MCF 10A (cell line): ENCODE results near the gene NSUN3. TPM values are rescaled to one million over a fixed set of nuclear protein-coding genes. Genes with fewer than 3 reads are reported as not detected.

Experiments used
- BruUV-seq: library from RNA; stranded (reverse); fragments of 400-500 nt; replicated peaks from 2 replicates; lab custom pipeline; 2021; lab: Mats Ljungman, UMichigan
- CTCF ChIA-PET: fragments of 300-600 bp; sonication (Branson Sonifier 250); formaldehyde crosslinking; extraction: SDS; loops from one replicate; lab custom pipeline; 2021; ENCODE audit warnings: antibody characterized with exemption, inconsistent platforms; lab: Yijun Ruan, JAX
- POLR2A ChIA-PET: fragments of 300-600, 350-650 bp; sonication (Branson Sonifier 250); formaldehyde crosslinking; extraction: SDS; loops from one replicate; lab custom pipeline; 2020; ENCODE audit warnings: antibody characterized with exemption, inconsistent platforms; lab: Yijun Ruan, JAX
- DNase-seq: peaks from one replicate; pipeline ENCODE4 v3.0.0-alpha.2; 2018; ENCODE audit not compliant: unreplicated experiment
- H3K27ac Mint-ChIP-seq: one replicate; pipeline ENCODE4 v1.8.0; 2022; ENCODE audit warnings: mild to moderate bottlenecking, low read depth, mixed read lengths; ENCODE audit not compliant: unreplicated experiment
- H3K27me3 Mint-ChIP-seq: one replicate; pipeline ENCODE4 v1.8.0; 2022; ENCODE audit warnings: mixed read lengths; ENCODE audit not compliant: insufficient read depth, unreplicated experiment
- H3K36me3 Mint-ChIP-seq: one replicate; pipeline ENCODE4 v1.8.0; 2022; ENCODE audit warnings: mild to moderate bottlenecking, moderate library complexity, mixed read lengths; ENCODE audit not compliant: insufficient read depth, unreplicated experiment
- H3K4me1 Mint-ChIP-seq: one replicate; pipeline ENCODE4 v1.8.0; 2022; ENCODE audit warnings: mixed read lengths; ENCODE audit not compliant: insufficient read depth, unreplicated experiment
- H3K4me3 Mint-ChIP-seq: one replicate; pipeline ENCODE4 v1.8.0; 2022; ENCODE audit warnings: mild to moderate bottlenecking, moderate library complexity, mixed read lengths; ENCODE audit not compliant: unreplicated experiment
- H3K9me3 Mint-ChIP-seq: one replicate; pipeline ENCODE4 v1.8.0; 2022; ENCODE audit warnings: mixed read lengths; ENCODE audit not compliant: unreplicated experiment
- CTCF ChIP-seq: fragments of 200-600 bp; IDR thresholded peaks from one replicate; pipeline ENCODE4 v1.8.0; 2022; ENCODE audit warnings: antibody characterized with exemption, mild to moderate bottlenecking; ENCODE audit not compliant: unreplicated experiment
- intact Hi-C: fragments of 100-400 bp; cut with micrococcal nuclease; formaldehyde crosslinking; loops from 2 replicates; pipeline ENCODE4 v1.14.1; 2022
- total RNA-seq: library from RNA; stranded (reverse); gene quantifications from 2 replicates; pipeline ENCODE4 v1.2.3, GENCODE V29; 2022

The NSUN3 gene
- total RNA-seq, 1 experiment from 2014 or later: 13.0 TPM

GRCh38 chr3:94114666-94115065 is 51.8 kb downstream of the NSUN3 start:
- TF ChIP-seq CTCF: no peak
- H3K27ac Mint-ChIP-seq: no peak overlapping the region
- no TSS peak for BruUV-seq
- H3K36me3 Mint-ChIP-seq: peaks cover 7% of the 10 kb centered on the region
- POLR2A ChIA-PET: no interaction called here
- H3K4me1 Mint-ChIP-seq: no peaks in the 10 kb centered on the region
- no peaks in the 10 kb centered on the region for H3K9me3 Mint-ChIP-seq
- no peak overlapping the region for H3K4me3 Mint-ChIP-seq
- no peaks in the 10 kb centered on the region for H3K27me3 Mint-ChIP-seq
- intact Hi-C loops: loop anchor here (1.0 to 5.0 kb wide), 4 partner anchors 118 to 222 kb away; no protein-coding TSS in a partner anchor
- no peak for DNase-seq
- CTCF ChIA-PET: interaction anchor here (0.8 to 1.7 kb wide), 9 partner anchors 11 to 221 kb away, joined by 3 to 8 read pairs (median 3); no protein-coding TSS in a partner anchor

- no TSS peak for BruUV-seq
- TF ChIP-seq CTCF: peak; percentile 54
- Mint-ChIP-seq H3K36me3 (peaks cover 7% of the 10 kb centered on the region), H3K4me1 (no peaks in the 10 kb centered on the region), H3K9me3 (no peaks in the 10 kb centered on the region), H3K27ac (no peak overlapping the region), H3K27me3 (no peaks in the 10 kb centered on the region), H3K4me3 (no peak overlapping the region)
- peak; percentile 44 for DNase-seq
- ChIA-PET CTCF (interaction anchor here (0.6 to 1.7 kb wide), 8 partner anchors 13 to 469 kb away, joined by 3 to 8 read pairs (median 3); no protein-coding TSS in a partner anchor), POLR2A (no interaction called here)
- intact Hi-C loops: loop anchor here (1.0 to 5.0 kb wide), 4 partner anchors 117 to 221 kb away; no protein-coding TSS in a partner anchor
Observed at GRCh38 chr3:94115482-94115881, 52.6 kb downstream of the NSUN3 start.

GRCh38 chr3:94117729-94118128 is 54.9 kb downstream of the NSUN3 start:
- no peaks in the 10 kb centered on the region for H3K4me1 Mint-ChIP-seq
- no peak for DNase-seq
- TF ChIP-seq CTCF: no peak
- H3K27ac Mint-ChIP-seq: no peak overlapping the region
- intact Hi-C loops: loop anchor here (2.0 to 5.0 kb wide), 2 partner anchors 41 to 115 kb away; no protein-coding TSS in a partner anchor
- ChIA-PET CTCF (interaction anchor here (0.6 to 2.2 kb wide), 3 partner anchors 116 to 169 kb away, joined by 3 to 10 read pairs (median 4); no protein-coding TSS in a partner anchor), POLR2A (no interaction called here)
- H3K4me3 Mint-ChIP-seq: no peak overlapping the region
- no peaks in the 10 kb centered on the region for H3K36me3 Mint-ChIP-seq
- no peaks in the 10 kb centered on the region for H3K9me3 Mint-ChIP-seq
- no TSS peak for BruUV-seq
- no peaks in the 10 kb centered on the region for H3K27me3 Mint-ChIP-seq

GRCh38 chr3:94118390-94118789 is 55.5 kb downstream of the NSUN3 start:
- Mint-ChIP-seq H3K27ac (no peak overlapping the region), H3K27me3 (no peaks in the 10 kb centered on the region), H3K4me1 (no peaks in the 10 kb centered on the region), H3K4me3 (no peak overlapping the region), H3K36me3 (no peaks in the 10 kb centered on the region), H3K9me3 (no peaks in the 10 kb centered on the region)
- no peak for DNase-seq
- intact Hi-C loops: loop anchor here (2.0 to 5.0 kb wide), 2 partner anchors 40 to 114 kb away; no protein-coding TSS in a partner anchor
- BruUV-seq: no TSS peak
- CTCF ChIA-PET: interaction anchor here (0.6 to 2.2 kb wide), 3 partner anchors 115 to 168 kb away, joined by 3 to 10 read pairs (median 4); no protein-coding TSS in a partner anchor
- POLR2A ChIA-PET: no interaction called here
- no peak for TF ChIP-seq CTCF
